NCI-H2029 treated with DMSO at 0.1 percent for 48 hours (cell line): ENCODE measurements around the gene UBR1.
"Not testable (repeated sequence)": the region's sequence is repeated elsewhere in the genome, so short reads cannot be mapped to it uniquely, and the experiment has no call there.

Source experiments
- DNase-seq: peaks from one replicate; lab custom pipeline; 2025; lab: John Stamatoyannopoulos, UW

Gene UBR1

GRCh38 chr15:43105778-43106485, at the start of gene UBR1:
Gene UBR1 (minus strand): TSS chr15:43106038. CDS start chr15:43106022, 16 bp downstream.
- DNase-seq, result peak; percentile 14

DNA sequence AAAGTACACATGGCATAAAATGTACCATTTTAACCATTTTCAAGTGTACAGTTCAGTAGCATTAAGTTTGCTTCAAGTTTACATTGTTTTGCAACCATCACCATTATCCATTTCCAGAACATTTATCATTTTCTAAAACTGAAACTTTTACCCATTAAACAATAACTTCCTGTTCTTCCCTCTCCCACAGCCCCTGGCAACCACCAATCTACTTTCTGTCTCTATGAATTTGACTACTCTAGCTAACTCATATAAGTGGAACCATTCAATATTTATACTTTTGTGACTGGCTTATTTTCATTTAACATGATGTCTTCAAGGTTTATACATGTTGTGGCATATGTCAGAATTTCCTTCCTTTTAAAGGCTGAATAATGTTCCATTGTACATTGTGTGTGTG, 47.4 kb upstream of the UBR1 start:
- no peak for DNase-seq

GRCh38 chr15:43151688-43152087, 45.9 kb upstream of the UBR1 start:
- DNase-seq, result no peak

DNA sequence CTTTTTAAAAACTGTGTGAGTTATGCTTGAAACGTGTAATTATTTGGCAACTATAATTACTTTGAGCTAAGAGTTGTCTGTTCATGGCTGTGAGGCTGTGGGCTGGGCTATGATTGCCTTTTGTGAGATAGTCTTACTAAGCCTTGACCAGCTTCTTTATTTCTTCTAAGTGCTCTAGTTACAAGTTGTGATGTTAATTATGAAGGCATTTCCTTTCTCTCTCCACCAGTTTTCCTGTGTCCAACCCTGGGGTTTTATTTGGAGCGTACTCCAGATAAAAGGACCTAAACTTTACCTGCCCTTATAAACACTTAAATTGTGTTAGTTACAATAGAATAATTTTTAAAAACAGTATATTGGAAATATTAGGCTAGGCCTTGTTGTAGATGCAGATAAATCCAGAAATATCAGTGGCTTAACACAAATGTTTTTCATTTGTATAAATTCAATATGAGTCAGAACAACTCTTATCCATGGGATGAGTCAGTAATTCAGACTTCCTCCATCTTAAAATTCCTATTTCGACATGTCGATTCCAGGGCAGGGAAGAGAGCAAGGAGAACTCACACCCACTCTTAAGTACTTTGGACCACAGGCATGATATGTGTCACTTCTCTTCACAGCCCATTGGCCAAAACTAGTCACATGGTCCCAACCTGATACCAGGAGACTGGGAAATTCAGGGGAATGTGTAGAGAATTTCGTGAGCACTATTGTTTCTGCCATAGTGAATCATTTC, 44.5 kb upstream of the UBR1 start:
- no peak for DNase-seq

GRCh38 chr15:43146184-43146583, 40.3 kb upstream of the UBR1 start:
- DNase-seq, result no peak

DNA sequence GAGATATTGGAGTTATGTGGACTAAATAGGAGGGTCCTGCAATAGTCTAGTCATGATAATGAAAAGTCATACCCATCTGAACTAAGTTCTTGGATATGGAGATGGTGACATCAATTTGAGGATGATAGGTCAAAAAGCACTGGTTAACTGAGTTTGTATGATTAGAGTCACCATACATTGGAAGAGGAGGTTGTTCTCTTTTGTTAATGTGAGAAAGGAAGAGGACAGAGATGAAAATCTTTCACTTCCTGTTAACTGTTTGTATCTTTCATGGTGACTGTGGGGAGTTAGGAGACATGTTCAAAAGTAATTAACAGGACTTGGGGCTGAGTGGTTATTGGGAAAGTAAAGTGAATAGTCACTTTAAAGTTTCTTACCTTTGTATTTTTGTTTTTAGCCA, 38.7 kb upstream of the UBR1 start:
- no peak for DNase-seq

- DNase-seq, result no peak
Measured at GRCh38 chr15:43143203-43143941, 37.5 kb upstream of the UBR1 start.

DNA sequence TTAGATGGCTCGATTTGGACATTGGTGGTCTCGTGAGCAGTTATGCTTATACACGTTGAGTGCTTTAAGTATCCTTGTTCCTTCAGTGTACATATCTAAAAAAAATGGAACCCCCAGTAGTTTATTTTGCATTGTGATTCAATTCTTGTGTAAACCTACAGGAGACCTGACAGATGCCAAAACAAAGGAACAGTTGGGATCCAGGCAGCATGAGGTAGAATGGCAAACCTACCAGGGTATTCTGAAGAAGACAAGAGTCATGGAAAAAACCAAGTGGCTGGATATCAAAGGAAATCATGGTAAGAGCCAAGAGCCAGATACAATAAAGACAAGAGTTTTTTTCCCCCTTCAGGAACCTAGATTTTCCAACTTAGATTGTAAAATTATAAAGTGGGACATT, 29.5 kb upstream of the UBR1 start:
- no peak for DNase-seq

DNA sequence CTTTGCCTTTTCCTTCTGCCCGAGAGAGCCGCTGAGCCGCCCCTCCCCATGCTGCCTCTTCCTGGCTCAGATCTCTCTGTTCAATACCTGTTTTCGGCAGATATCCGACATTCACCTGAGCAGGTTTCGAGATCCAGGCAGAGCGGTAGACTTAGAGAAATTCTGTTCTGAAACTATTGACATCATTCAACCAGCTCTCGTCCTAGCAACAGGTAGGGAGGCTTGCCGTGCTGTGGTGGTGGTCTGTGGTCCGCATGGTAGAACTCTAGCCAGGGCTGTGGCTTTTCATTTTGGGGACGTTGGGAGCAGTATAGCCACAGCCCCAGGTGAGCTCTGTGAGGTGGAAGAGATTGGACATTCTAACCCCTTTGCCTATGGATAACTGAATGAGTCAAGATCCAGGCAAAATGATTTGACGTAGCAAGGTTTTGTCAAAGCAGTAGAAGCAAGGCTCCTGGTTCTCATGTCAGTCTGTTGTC, 28.4 kb upstream of the UBR1 start:
- DNase-seq, result no peak

GRCh38 chr15:43133430-43134156, 27.8 kb upstream of the UBR1 start, which contains the start of gene TMEM62:
Gene TMEM62 (plus strand): TSS chr15:43133586. CDS start chr15:43133803, 217 bp downstream.
- peak; percentile 35 for DNase-seq

GRCh38 chr15:43132830-43133429, 27.1 kb upstream of the UBR1 start:
- DNase-seq, result no peak

DNA sequence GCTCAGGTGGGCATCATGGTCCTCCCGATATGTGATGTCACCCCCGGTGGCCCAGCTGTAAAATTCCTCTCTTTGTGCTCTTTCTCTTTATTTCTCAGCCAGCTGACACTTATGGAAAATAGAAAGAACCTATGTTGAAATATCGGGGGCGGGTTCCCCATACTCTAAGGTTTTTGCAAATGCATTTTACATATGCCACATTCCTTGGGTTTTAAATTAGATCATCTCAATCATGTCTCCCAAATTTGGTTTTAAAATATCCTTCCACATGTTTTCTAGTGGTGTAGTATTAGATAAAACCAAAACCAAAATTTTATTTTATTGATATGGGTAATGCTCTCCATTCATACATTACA, 23.1 kb upstream of the UBR1 start:
- DNase-seq, result no peak

- DNase-seq, result not testable (repeated sequence)
Measured at GRCh38 chr15:43128174-43128979, 22.5 kb upstream of the UBR1 start.

- DNase-seq, result peak; percentile 73
Measured at GRCh38 chr15:43127752-43128151, 21.9 kb upstream of the UBR1 start.

- no peak for DNase-seq
Measured at GRCh38 chr15:43126356-43126755, 20.5 kb upstream of the UBR1 start.

DNA sequence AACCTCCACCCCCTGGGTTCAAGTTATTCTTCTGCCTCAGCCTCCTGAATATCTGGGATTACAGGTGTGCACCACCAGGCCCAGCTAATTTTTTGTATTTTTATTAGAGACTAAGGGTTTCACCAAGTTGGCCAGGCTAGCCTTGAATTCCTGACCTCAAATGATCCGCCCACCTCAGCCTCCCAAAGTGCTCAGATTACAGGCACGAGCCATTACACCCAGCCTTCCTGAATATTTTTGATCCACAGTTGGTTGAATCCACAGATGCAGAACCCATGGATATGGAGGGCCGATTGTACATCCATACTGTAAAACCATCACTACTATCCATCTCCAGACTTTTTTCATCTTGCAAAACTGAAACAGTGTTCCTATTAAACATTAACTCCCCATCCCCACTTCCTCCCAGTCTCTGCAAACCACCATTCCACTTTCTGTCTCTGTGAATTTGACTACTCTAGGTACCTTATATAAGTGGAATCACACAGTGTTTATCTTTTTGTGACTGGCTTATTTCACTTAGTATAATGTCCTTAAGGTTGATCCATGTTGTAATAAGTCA, 19.3 kb upstream of the UBR1 start:
- no peak for DNase-seq

DNA sequence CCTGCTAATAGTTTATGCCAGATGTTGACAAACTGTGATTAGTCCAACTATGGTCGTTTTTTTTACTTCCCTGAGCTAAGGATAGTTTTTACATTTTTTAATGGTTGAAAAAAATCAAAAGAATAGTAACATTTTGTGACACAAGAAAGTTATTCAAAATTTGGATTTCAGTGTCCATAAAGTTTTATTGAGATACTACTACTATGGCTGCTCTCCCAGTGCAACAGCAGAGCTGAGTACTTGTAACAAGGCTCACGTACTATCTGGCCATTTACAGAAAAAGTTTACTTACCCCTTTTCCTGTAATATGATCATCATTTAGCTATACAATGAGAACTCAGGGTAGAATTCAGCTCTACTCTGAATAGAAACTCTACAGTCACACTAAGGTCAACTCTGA, 16.0 kb upstream of the UBR1 start:
- no peak for DNase-seq

DNA sequence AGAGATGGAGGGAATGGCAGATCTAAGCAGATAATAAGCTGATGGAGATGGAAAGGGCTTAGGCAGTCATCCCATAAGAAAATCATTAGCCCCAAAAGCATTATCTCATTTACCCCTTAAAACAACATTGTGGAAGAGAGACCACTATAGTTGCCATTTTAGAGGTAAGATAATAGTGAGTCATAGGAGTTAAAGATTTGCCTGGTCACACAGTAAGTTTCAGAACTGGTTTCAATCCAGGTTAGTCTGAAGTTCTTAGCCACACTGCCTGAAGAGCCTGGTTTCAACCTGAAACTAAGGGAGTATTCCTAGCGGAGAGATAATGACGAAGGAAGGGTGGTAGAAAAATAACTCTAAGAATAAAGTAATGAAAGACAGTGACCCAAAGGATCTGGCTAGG, 13.0 kb upstream of the UBR1 start:
- DNase-seq, result no peak

DNA sequence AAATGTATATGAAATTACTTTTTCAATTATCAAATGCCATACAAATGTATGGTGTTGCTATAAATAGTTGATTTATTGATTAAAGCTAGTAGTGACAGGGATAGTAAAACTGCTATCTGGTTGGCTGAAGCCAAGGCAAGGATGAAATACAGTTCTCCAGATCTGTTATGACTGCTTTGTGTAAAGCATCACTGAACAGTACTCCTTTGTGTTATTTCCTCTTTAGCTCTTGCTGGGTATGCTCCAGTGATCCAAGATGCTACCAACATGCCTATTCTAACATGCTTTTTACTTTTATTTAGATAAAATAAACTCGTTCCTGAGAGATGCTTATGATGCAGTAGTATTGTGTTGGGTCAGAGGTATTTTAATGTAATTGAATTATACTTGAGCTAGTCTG, 12.4 kb upstream of the UBR1 start:
- no peak for DNase-seq

GRCh38 chr15:43111354-43111753, 5.5 kb upstream of the UBR1 start:
- no peak for DNase-seq

- DNase-seq, result no peak
Measured at GRCh38 chr15:43107751-43108150, 1.9 kb upstream of the UBR1 start.
